Pons (tissue), 1 donor: ENCODE measurements around the gene OBP2B.
"Not testable (repeated sequence)": the region's sequence is repeated elsewhere in the genome, so short reads cannot be mapped to it uniquely, and the experiment has no call there.

Source experiments
- DNase-seq: peaks from one replicate; pipeline ENCODE4 v3.0.0-alpha.2; 2016; ENCODE audit warnings: low spot score

Gene OBP2B

GRCh38 chr9:133201424-133202144, 7.5 kb downstream of the OBP2B start:
- DNase-seq = no peak

GRCh38 chr9:133200631-133201030, 8.4 kb downstream of the OBP2B start:
- no peak for DNase-seq

DNA sequence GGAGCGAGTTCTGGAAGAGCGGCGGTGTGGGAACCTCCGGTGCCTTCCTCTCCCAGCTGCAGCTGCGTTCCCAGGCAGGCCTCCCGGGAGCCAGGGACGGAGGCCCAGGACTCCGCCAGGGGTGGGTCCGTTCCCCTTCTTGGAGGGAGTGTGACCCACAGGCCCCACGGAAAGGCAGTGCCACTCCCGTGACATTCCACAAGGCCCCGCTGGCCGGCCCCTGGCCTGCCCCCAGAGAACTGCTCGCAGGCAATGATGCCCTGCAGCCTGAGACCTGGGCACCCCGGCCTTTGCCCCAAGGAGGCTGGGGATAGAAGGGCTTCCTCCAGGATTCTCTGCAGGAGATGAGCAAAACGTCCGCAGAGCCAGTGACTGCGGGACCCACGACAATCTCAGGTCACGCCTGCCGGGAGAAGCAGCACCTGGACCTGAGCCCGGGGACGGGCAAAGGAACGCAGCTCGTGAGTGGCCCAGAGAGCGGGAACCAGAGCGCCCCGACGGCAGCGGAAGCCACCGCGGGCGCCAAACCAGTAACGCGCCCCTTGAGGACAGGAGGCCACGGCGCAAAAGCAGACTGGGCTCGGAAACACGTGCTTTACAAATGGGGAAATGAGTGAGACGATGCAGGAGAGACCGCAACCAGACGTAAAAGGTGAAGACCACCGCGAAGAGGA, 9.3 kb downstream of the OBP2B start:
- DNase-seq = peak; percentile 4

GRCh38 chr9:133195029-133195428, 14.0 kb downstream of the OBP2B start:
- DNase-seq = no peak

GRCh38 chr9:133194597-133194996, 14.5 kb downstream of the OBP2B start:
- no peak for DNase-seq

DNA sequence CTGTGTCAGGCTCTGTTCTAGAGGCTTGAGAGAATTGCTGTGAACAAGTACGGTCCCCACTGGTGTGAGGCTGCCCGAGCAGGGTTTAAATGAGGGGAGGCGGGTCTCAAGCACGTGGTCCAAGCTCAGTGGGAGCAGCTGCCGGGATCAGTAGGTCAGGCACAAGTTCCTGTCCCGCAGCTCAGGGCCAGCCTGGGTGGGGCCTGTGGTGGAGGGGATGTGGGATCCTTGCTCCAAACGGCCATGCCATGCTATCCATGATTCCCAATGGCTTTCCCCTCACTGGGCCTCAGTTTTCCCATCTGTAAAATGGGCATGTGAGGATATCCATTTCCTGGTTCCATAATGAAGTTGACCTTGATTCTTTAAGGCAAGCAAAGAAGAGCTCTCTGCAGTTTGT, 17.1 kb downstream of the OBP2B start:
- no peak for DNase-seq

GRCh38 chr9:133189826-133190225, 19.2 kb downstream of the OBP2B start:
- DNase-seq = no peak

GRCh38 chr9:133188843-133189180, 20.2 kb downstream of the OBP2B start:
- DNase-seq = no peak

DNA sequence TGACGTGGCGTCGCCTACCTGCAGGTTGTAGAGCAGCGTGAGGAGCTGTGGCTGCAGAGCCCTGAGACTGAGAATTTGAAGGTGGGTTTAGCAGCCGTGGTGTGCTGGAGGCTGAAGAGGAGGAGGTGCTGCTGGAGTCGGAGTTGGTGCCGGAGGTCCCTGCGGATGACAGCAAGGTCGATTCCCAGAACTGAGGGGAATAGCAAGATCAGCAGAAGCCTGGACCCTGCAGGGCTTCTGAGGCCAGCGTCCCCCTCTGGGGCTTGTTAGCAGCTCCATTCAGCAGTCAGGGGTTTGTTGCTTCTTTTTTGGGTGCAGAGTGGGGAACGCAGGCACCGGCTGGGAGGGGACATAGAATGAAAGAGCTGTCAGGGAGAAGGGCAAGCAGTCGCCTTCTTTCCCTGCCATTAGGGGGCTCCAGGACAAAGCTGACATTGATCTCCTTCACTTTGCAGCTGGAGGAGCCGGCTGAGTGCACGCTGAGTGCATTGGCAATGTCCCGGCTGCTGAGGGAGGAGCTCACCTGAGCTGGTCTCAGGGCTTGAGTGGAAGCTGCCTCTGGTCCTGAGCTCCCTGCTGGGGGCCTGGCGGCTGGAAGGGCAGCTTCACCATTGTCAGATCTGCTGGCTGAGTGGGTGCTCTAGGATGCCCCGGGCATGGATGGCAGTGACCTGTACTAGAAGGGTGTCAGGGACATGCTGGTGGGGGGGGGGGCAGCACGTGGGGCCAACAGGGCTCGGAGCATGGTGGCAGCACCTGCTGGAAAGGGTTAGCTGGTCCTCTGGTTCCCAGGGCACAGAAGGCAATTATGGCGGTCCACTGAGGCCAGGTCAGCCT, 20.8 kb downstream of the OBP2B start:
- DNase-seq = peak; percentile 21

DNA sequence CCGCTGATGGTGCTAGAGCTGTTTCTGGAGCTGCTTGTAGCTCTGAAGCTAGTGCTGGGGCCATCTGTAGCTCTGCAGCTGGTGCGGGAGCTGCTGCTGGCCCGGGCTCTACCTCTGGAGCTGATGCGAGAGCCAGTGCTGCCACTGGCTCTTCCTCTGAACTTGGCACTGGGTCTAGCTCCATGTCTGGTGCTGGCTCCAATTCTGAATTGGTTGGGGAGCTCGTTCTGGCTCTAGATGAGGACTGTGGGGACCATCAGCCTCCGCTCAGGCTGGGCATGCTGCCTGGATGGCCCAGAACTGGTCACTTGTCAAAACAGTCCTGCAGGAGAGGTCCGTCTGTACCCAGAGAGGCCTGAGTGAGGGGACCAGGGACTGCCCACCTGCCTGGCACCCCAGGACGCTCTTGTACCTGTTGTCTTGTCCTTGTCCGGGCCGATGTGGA, 21.5 kb downstream of the OBP2B start:
- DNase-seq = no peak

DNA sequence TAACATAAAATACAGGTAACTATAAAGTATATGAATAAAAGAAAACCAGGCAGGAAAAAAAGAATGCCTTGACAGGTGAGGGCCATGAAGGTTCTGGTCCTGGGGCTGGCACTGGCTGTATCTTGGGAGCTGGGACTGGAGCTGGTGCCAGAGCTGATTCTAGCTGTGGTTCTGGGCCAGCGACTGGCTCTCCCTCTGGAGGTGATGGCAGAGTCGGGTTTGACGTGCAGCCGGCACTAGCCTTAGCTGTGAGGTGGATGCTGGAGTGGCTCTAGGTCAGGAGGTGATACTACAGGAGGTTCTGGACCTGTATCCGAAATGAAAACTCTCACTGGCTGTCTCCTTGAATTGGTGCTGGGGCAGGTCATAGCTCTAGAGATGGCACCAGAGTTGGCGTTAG, 22.3 kb downstream of the OBP2B start:
- no peak for DNase-seq

- peak; percentile 73 for DNase-seq
Observed at GRCh38 chr9:133184971-133185370, 24.1 kb downstream of the OBP2B start.

DNA sequence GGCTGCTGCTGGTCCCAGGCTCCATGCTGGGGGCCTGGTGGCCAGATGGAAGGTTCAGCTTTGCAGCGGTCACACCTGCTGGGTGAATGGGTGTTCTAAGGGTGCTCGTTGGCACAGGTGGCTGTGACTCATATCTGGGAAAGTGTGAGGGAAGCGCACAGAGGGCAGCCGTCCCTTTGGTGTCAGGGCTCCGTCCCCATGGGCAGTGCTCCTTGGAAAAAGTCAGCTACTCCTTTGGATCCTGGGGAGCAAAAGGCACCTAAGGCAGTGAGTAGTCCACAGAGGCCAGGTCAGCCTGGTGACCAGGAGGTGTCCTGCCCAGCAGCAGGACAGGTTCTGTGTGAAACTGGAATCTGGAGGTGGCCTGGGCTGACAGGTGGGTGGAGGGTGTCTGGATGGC, 26.9 kb downstream of the OBP2B start:
- DNase-seq = no peak

- DNase-seq = no peak
Observed at GRCh38 chr9:133181561-133181960, 27.5 kb downstream of the OBP2B start.

GRCh38 chr9:133180953-133181352, 28.1 kb downstream of the OBP2B start:
- DNase-seq = no peak

GRCh38 chr9:133173056-133173455, 36.0 kb downstream of the OBP2B start:
- no peak for DNase-seq

- DNase-seq = no peak
Observed at GRCh38 chr9:133171161-133171961, 37.7 kb downstream of the OBP2B start.

DNA sequence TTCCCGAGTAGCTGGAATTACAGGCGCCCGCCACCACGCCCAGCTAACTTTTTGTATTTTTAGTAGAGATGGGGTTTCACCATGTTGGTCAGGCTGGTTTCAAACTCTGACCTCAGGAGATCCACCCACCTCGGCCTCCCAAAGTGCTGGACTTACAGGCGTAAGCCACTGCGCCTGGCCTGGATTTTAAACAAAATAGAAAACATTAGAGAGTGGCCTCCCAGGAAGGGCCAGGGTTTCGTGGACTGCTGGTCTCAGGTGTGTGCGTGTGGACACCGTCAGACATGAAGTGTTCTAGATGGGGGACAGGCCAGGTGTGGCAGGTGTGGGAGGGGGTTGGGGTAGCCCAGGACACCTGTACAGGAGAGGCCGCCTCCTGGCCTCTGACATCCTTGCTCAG, 38.3 kb downstream of the OBP2B start:
- DNase-seq = no peak

DNA sequence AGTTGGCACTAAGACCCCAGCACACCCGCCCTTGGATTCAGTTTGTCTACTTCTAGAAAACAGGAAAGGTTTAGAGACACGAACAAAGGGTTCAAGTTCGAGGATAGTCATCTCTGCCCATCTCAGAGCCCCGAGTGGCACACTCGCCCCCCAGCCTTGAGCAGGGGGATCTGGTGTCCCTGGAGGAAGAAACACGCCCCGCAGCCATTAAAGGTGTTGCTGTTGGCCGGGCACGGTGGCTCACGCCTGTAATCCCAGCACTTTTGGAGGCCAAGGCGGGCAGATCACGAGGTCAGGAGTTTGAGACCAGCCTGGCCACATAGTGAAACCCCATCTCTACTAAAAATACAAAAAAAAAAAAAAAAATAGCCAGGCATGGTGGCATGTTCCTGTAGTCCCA, 39.4 kb downstream of the OBP2B start:
- DNase-seq = not testable (repeated sequence)

DNA sequence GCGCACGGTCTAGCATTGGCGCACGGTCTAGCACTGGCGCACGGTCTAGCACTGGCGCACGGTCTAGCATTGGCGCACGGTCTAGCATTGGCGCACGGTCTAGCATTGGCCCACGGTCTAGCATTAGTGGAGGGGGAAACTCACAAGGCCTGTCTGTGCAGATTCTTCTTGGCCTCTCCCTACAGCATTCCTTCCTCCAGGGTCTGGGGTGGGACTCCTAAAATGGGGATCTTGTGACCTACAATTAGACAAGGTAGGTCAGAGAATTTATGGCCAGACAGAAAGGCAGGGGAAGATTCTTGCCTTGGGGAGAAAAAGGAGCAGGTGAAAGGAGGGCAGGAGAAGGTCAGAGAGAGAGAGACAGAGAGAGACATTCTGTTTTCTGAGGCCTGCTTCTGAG, 39.9 kb downstream of the OBP2B start:
- DNase-seq = no peak

DNA sequence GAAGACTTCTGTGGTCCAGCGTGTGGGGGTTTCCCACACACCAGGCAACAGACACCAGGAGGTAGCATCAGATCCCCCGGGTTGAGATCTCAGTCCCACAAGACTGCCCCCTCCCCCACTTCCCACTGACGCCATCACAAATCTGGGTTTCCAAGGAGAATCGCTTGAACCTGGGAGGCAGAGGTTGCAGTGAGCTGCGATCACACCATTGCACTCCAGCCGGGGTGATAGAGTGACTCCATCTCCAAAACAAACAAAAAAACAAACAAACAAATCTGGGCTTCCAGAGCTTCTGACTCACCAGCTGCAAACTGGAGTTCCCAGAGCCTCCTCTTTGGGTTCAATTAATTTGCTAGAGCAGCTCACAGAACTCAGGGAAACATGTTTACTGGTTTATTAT, 40.6 kb downstream of the OBP2B start:
- no peak for DNase-seq

GRCh38 chr9:133167769-133168168, 41.3 kb downstream of the OBP2B start:
- no peak for DNase-seq
